HUES6 (cell line): ENCODE results near the gene AKR1B1.

Experiments
- H3K27ac ChIP-seq: 2 replicates; pipeline ENCODE4 v1.7.0; 2013; ENCODE audit warnings: low read depth, mild to moderate bottlenecking, low read length, inconsistent platforms
- H3K27me3 ChIP-seq: 2 replicates; pipeline ENCODE4 v1.6.1; 2013; ENCODE audit warnings: low read length; ENCODE audit not compliant: control insufficient read depth, insufficient read depth
- H3K36me3 ChIP-seq: 2 replicates; pipeline ENCODE4 v1.6.1; 2013; ENCODE audit warnings: low read length; ENCODE audit not compliant: control insufficient read depth, insufficient read depth
- H3K4me1 ChIP-seq: 2 replicates; pipeline ENCODE4 v1.6.1; 2013; ENCODE audit warnings: low read length; ENCODE audit not compliant: control insufficient read depth, insufficient read depth
- H3K4me3 ChIP-seq: 2 replicates; pipeline ENCODE4 v1.5.1; 2013; ENCODE audit warnings: low read depth, low read length
- H3K9ac ChIP-seq: one replicate; pipeline ENCODE4 v1.6.1; 2013; ENCODE audit warnings: mild to moderate bottlenecking, low read length
- H3K9me3 ChIP-seq: 2 replicates; pipeline ENCODE4 v1.6.1; 2013; ENCODE audit warnings: low read depth, low read length; ENCODE audit not compliant: control insufficient read depth, insufficient read depth

The AKR1B1 gene

GRCh38 chr7:134444961-134445315 lies 14.0 kb downstream of the AKR1B1 start:
- no peaks in the 10 kb centered on the region for H3K27me3 ChIP-seq
- H3K4me3 ChIP-seq: no peak overlapping the region
- H3K9me3 ChIP-seq: no peaks in the 10 kb centered on the region
- no peaks in the 10 kb centered on the region for H3K4me1 ChIP-seq
- H3K9ac ChIP-seq: no peak overlapping the region
- H3K27ac ChIP-seq: no peak overlapping the region
- H3K36me3 ChIP-seq: peaks cover 95% of the 10 kb centered on the region

- no peak overlapping the region for H3K4me3 ChIP-seq
Observed at GRCh38 chr7:134444198-134444960, 14.5 kb downstream of the AKR1B1 start.

GRCh38 chr7:134443396-134444070 lies 15.4 kb downstream of the AKR1B1 start:
- Histone ChIP-seq H3K27ac (no peak overlapping the region), H3K9ac (peak overlapping the region; percentile 26), H3K4me3 (no peak overlapping the region), H3K4me1 (no peaks in the 10 kb centered on the region), H3K9me3 (peaks cover 4% of the 10 kb centered on the region; the same call in 1 of the 2 replicates), H3K36me3 (peaks cover 83% of the 10 kb centered on the region), H3K27me3 (no peaks in the 10 kb centered on the region)

More at GRCh38 chr7:134444198-134444960, 14.5 kb downstream of the AKR1B1 start:
- H3K4me1 ChIP-seq: no peaks in the 10 kb centered on the region
- no peaks in the 10 kb centered on the region for H3K9me3 ChIP-seq
- H3K9ac ChIP-seq: no peak overlapping the region
- H3K36me3 ChIP-seq: peaks cover 90% of the 10 kb centered on the region
- no peak overlapping the region for H3K27ac ChIP-seq
- H3K27me3 ChIP-seq: no peaks in the 10 kb centered on the region

- Histone ChIP-seq H3K9me3 (peaks cover 7% of the 10 kb centered on the region; the same call in 1 of the 2 replicates), H3K4me3 (no peak overlapping the region), H3K36me3 (peaks cover 74% of the 10 kb centered on the region)
Observed at GRCh38 chr7:134442441-134443220, 16.3 kb downstream of the AKR1B1 start.

GRCh38 chr7:134441264-134441663 lies 17.6 kb downstream of the AKR1B1 start:
- Histone ChIP-seq H3K4me1 (no peaks in the 10 kb centered on the region), H3K27me3 (no peaks in the 10 kb centered on the region), H3K4me3 (no peak overlapping the region), H3K27ac (no peak overlapping the region), H3K9me3 (peaks cover 7% of the 10 kb centered on the region; the same call in 1 of the 2 replicates), H3K9ac (no peak overlapping the region), H3K36me3 (peaks cover 62% of the 10 kb centered on the region)

More at GRCh38 chr7:134442441-134443220, 16.3 kb downstream of the AKR1B1 start:
- Histone ChIP-seq H3K4me1 (no peaks in the 10 kb centered on the region), H3K27me3 (no peaks in the 10 kb centered on the region), H3K9ac (no peak overlapping the region), H3K27ac (no peak overlapping the region)

- Histone ChIP-seq H3K4me1 (no peaks in the 10 kb centered on the region), H3K4me3 (no peak overlapping the region), H3K36me3 (peaks cover 54% of the 10 kb centered on the region), H3K27me3 (no peaks in the 10 kb centered on the region), H3K27ac (no peak overlapping the region), H3K9ac (no peak overlapping the region), H3K9me3 (peaks cover 7% of the 10 kb centered on the region; the same call in 1 of the 2 replicates)
Observed at GRCh38 chr7:134440476-134440875, 18.4 kb downstream of the AKR1B1 start.

- H3K27me3 ChIP-seq: no peaks in the 10 kb centered on the region
- peaks cover 7% of the 10 kb centered on the region; the same call in 1 of the 2 replicates for H3K9me3 ChIP-seq
- no peak overlapping the region for H3K4me3 ChIP-seq
- H3K27ac ChIP-seq: no peak overlapping the region
- no peaks in the 10 kb centered on the region for H3K4me1 ChIP-seq
- H3K9ac ChIP-seq: no peak overlapping the region
- peaks cover 50% of the 10 kb centered on the region for H3K36me3 ChIP-seq
Observed at GRCh38 chr7:134440067-134440466, 18.8 kb downstream of the AKR1B1 start.

GRCh38 chr7:134438946-134439345 lies 20.0 kb downstream of the AKR1B1 start:
- Histone ChIP-seq H3K9me3 (peaks cover 7% of the 10 kb centered on the region; the same call in 1 of the 2 replicates), H3K27ac (no peak overlapping the region), H3K27me3 (no peaks in the 10 kb centered on the region), H3K36me3 (peaks cover 39% of the 10 kb centered on the region), H3K4me1 (no peaks in the 10 kb centered on the region), H3K9ac (no peak overlapping the region), H3K4me3 (no peak overlapping the region)

GRCh38 chr7:134435161-134435920 lies 23.6 kb downstream of the AKR1B1 start:
- Histone ChIP-seq H3K27ac (no peak overlapping the region), H3K9me3 (peaks cover 7% of the 10 kb centered on the region; the same call in 1 of the 2 replicates), H3K36me3 (0 out of 2 replicates have a peak, but pooled peaks cover 3% of the 10 kb centered on the region), H3K4me1 (peaks cover 4% of the 10 kb centered on the region; the same call in 1 of the 2 replicates), H3K9ac (no peak overlapping the region), H3K4me3 (no peak overlapping the region), H3K27me3 (no peaks in the 10 kb centered on the region; the same call in 1 of the 2 replicates)

GRCh38 chr7:134434701-134435100 lies 24.2 kb downstream of the AKR1B1 start:
- Histone ChIP-seq H3K9me3 (peaks cover 7% of the 10 kb centered on the region; the same call in 1 of the 2 replicates), H3K27me3 (no peaks in the 10 kb centered on the region; the same call in 1 of the 2 replicates), H3K4me1 (peaks cover 4% of the 10 kb centered on the region; the same call in 1 of the 2 replicates), H3K27ac (no peak overlapping the region), H3K36me3 (no peaks in the 10 kb centered on the region), H3K9ac (no peak overlapping the region), H3K4me3 (no peak overlapping the region)
